ENCODE measurements around the gene FAT4. TPM values are rescaled to one million over a fixed set of nuclear protein-coding genes. Genes with fewer than 3 reads are reported as not detected.

The FAT4 gene
- total and polyA plus RNA-seq, 2 donors (not counting 1 experiment from before 2014, with no cell fraction given): 0.02 TPM; not detected in 1

- Histone ChIP-seq H3K79me2 (ENCODE audit: control insufficient read depth, insufficient read depth, low read length) (no peaks in the 10 kb centered on the region), H3K4me2 (replicated peaks; ENCODE audit: low read depth, low read length, poor library complexity, severe bottlenecking) (no peak overlapping the region), H3K27me3 (replicated peaks in 1 of 4; ENCODE audit: control extremely low read depth in 1 of 4, control insufficient read depth in 3 of 4, insufficient read depth in 4 of 4, low read length in 3 of 4) (no peaks in the 10 kb centered on the region), H3K4me1 (ENCODE audit: control insufficient read depth in 2 of 2, insufficient read depth in 2 of 2, low read length in 2 of 2) (no peaks in the 10 kb centered on the region), H3K4me3 (ENCODE audit: control extremely low read depth in 1 of 5, extremely low read depth in 1 of 5, insufficient read depth in 1 of 5, low read depth in 2 of 5, low read length in 4 of 5) (no peak overlapping the region), H2AFZ (ENCODE audit: insufficient read depth, low read depth, low read length, poor library complexity, severe bottlenecking) (no peak overlapping the region), H3K27ac (ENCODE audit: low read length in 2 of 2) (no peak overlapping the region), H4K20me1 (ENCODE audit: control insufficient read depth, insufficient read depth, low read length, poor library complexity, severe bottlenecking) (no peaks in the 10 kb centered on the region), H3K9me3 (ENCODE audit: control extremely low read depth in 1 of 3, control insufficient read depth in 2 of 3, insufficient read depth in 1 of 3, low read length in 2 of 3) (no peaks in the 10 kb centered on the region), H3K36me3 (replicated peaks in 1 of 2; ENCODE audit: control extremely low read depth in 1 of 2, control insufficient read depth in 1 of 2, extremely low read depth in 1 of 2, insufficient read depth in 2 of 2, low read length in 1 of 2) (no peaks in the 10 kb centered on the region), H3K9ac (ENCODE audit: low read length) (no peak overlapping the region)
- DNase-seq: no peak
- peaks cover 6% of the 10 kb centered on the region for H3K9me3 Mint-ChIP-seq (ENCODE audit: insufficient read depth)
- no peaks in the 10 kb centered on the region for H3K27me3 Mint-ChIP-seq
- ChIA-PET CTCF (no interaction called here), POLR2A (no interaction called here)
- no peak for ATAC-seq (ENCODE audit: low read depth)
- H3K4me3 Mint-ChIP-seq: no peak overlapping the region
- no peak overlapping the region for H3K27ac Mint-ChIP-seq
- 100% methylated on average over 1 of the region's 3 CpGs for WGBS (ENCODE audit: insufficient coverage)
- no peaks in the 10 kb centered on the region for H3K4me1 Mint-ChIP-seq
- intact Hi-C loops (cut with micrococcal nuclease): no loop called here
- TF ChIP-seq EZH2 (IDR thresholded peaks at IDR 0.05; ENCODE audit: borderline replicate concordance, insufficient read depth, low read depth, low read length, poor library complexity, severe bottlenecking) (no peak), CTCF (IDR thresholded peaks at IDR 0.05) (no peak)
Observed at GRCh38 chr4:125359363-125359762, 44.6 kb downstream of the FAT4 start.

GRCh38 chr4:125359960-125360634 is 45.3 kb downstream of the FAT4 start:
- 70% methylated on average over 3 of the region's 8 CpGs for WGBS (ENCODE audit: insufficient coverage)
- H3K4me2 ChIP-seq (replicated peaks; ENCODE audit: low read depth, low read length, poor library complexity, severe bottlenecking): no peak overlapping the region
- H3K9me3 Mint-ChIP-seq (ENCODE audit: insufficient read depth): peaks cover 6% of the 10 kb centered on the region

More at GRCh38 chr4:125359960-125360634, 45.3 kb downstream of the FAT4 start:
- DNase-seq (no peak), ATAC-seq (ENCODE audit: low read depth) (no peak)
- ChIA-PET POLR2A (no interaction called here), CTCF (no interaction called here)
- Histone ChIP-seq H3K27me3 (replicated peaks in 1 of 4; ENCODE audit: control extremely low read depth in 1 of 4, control insufficient read depth in 3 of 4, insufficient read depth in 4 of 4, low read length in 3 of 4) (no peaks in the 10 kb centered on the region), H3K9ac (ENCODE audit: low read length) (no peak overlapping the region), H3K27ac (ENCODE audit: low read length in 2 of 2) (no peak overlapping the region), H3K4me3 (ENCODE audit: control extremely low read depth in 1 of 5, extremely low read depth in 1 of 5, insufficient read depth in 1 of 5, low read depth in 2 of 5, low read length in 4 of 5) (no peak overlapping the region), H3K9me3 (ENCODE audit: control extremely low read depth in 1 of 3, control insufficient read depth in 2 of 3, insufficient read depth in 1 of 3, low read length in 2 of 3) (no peaks in the 10 kb centered on the region), H2AFZ (ENCODE audit: insufficient read depth, low read depth, low read length, poor library complexity, severe bottlenecking) (no peak overlapping the region), H3K4me1 (ENCODE audit: control insufficient read depth in 2 of 2, insufficient read depth in 2 of 2, low read length in 2 of 2) (no peaks in the 10 kb centered on the region), H3K79me2 (ENCODE audit: control insufficient read depth, insufficient read depth, low read length) (no peaks in the 10 kb centered on the region), H4K20me1 (ENCODE audit: control insufficient read depth, insufficient read depth, low read length, poor library complexity, severe bottlenecking) (no peaks in the 10 kb centered on the region), H3K36me3 (replicated peaks in 1 of 2; ENCODE audit: control extremely low read depth in 1 of 2, control insufficient read depth in 1 of 2, extremely low read depth in 1 of 2, insufficient read depth in 2 of 2, low read length in 1 of 2) (no peaks in the 10 kb centered on the region)
- no peak for TF ChIP-seq EZH2 (IDR thresholded peaks at IDR 0.05; ENCODE audit: borderline replicate concordance, insufficient read depth, low read depth, low read length, poor library complexity, severe bottlenecking)
- TF ChIP-seq CTCF (IDR thresholded peaks at IDR 0.05): no peak
- H3K4me1 Mint-ChIP-seq: no peaks in the 10 kb centered on the region
- H3K27me3 Mint-ChIP-seq: no peaks in the 10 kb centered on the region
- no peak overlapping the region for H3K4me3 Mint-ChIP-seq
- intact Hi-C loops (cut with micrococcal nuclease): no loop called here
- H3K27ac Mint-ChIP-seq: no peak overlapping the region

Measured in B cell (primary cell).